Gastrocnemius medialis (tissue), 4 donors: Measurements from ENCODE around the gene PARD3B. TPM values are rescaled to one million over a fixed set of nuclear protein-coding genes. Genes with fewer than 3 reads are reported as not detected.

Experiments
- ATAC-seq, 2 donors: fragments of 150-250 bp; one replicate each; pipeline ENCODE4 v1.9.1; 2016
- DNase-seq, 2 donors: peaks; one replicate each; pipeline ENCODE4 v3.0.0-alpha.2; 2019
- H3K27ac ChIP-seq, 4 donors: fragments of 200-600 bp; sonication (generic); 1 replicate in 1 of 4; 2 replicates in 3 of 4; pipeline ENCODE4 v1.5.1; 2016 to 2018; ENCODE audit warnings: mild to moderate bottlenecking in 2 of 4, moderate library complexity in 1 of 4
- H3K27me3 ChIP-seq, 3 donors: fragments of 200-600 bp; sonication (generic) in 2 of 3; 1 replicate in 1 of 3; 2 replicates in 2 of 3; pipeline versions ENCODE4 v1.5.1 to v1.6.0; 2016 to 2019; ENCODE audit warnings: mild to moderate bottlenecking in 1 of 3, moderate library complexity in 1 of 3
- H3K36me3 ChIP-seq, 2 donors: fragments of 200-600 bp; sonication (generic) in 1 of 2; one replicate each; pipeline ENCODE4 v1.5.1; 2017 to 2018
- H3K4me1 ChIP-seq, 2 donors: fragments of 200-600 bp; sonication (generic) in 1 of 2; one replicate each; pipeline ENCODE4 v1.5.1; 2016 to 2017; ENCODE audit warnings: mild to moderate bottlenecking in 2 of 2
- H3K4me3 ChIP-seq, 4 donors: fragments of 200-600 bp; sonication (generic) in 3 of 4; 1 replicate in 1 of 4; 2 replicates in 3 of 4; pipeline ENCODE4 v1.5.1; 2016 to 2019; ENCODE audit warnings: mild to moderate bottlenecking in 2 of 4
- H3K9me3 ChIP-seq, 3 donors: fragments of 200-600 bp; sonication (generic) in 2 of 3; 1 replicate in 1 of 3; 2 replicates in 2 of 3; pipeline ENCODE4 v1.5.1; 2016 to 2019
- POLR2A ChIP-seq, 2 donors: fragments of 450-650 bp; IDR thresholded peaks; one replicate each; pipeline ENCODE4 v1.6.1; 2017; ENCODE audit warnings: antibody characterized with exemption in 2 of 2, mild to moderate bottlenecking in 2 of 2, moderate library complexity in 2 of 2
- in situ Hi-C, 4 donors: fragments of 200-750 bp; cut with MboI; loops; one replicate each; pipeline versions ENCODE4 v1.15.0 to v1.8.0; 2017; ENCODE audit warnings: low sequenced_read_pairs in 4 of 4
- intact Hi-C: fragments of 100-400 bp; cut with DNase I; formaldehyde crosslinking; loops from one replicate; pipeline ENCODE4 v1.15.1; 2023; ENCODE audit warnings: low total_unique reads
- total RNA-seq, 4 donors: library from RNA; depleted of rRNA; stranded (reverse); fragments of >200 nt; gene quantifications; one replicate each; pipeline versions ENCODE4 v1.1.0 to v1.2.3, GENCODE V29; 2016
- TF ChIP-seq, protein P1 (sequence below), 5 experiments: fragments of 450-650 bp in 3 of 5; fragments of 200-600 bp in 2 of 5; sonication (generic) in 2 of 5; IDR thresholded peaks in 4 of 5; conservative IDR thresholded peaks in 1 of 5; 1 replicate in 4 of 5; 2 replicates in 1 of 5; pipeline ENCODE4 v1.5.1; 2016 to 2019; ENCODE audit warnings: antibody characterized with exemption in 5 of 5, mild to moderate bottlenecking in 3 of 5, moderate library complexity in 3 of 5

PARD3B gene
- total RNA-seq, 4 donors from 2014 or later: 2.2 to 15.5 (median 4.6) TPM

DNA sequence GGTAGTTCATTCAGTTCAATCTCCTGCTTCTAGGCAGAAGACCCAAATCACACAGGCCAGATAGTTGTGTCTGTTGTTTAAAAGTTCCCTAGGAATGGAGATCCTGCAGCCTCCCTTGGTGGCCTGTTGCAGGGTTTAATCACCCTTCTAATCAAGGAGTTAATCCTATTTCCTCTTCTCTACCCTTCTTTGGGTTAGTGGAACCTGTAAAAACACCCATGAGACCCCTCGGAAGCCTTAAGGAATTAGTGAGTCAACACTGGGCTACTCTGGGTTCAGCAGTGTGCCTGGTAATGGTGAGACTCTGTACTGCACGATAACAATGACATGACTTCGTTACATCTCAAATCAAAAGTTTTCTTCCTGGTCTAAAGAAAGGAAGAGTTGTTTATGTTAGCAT, 919.4 kb downstream of the PARD3B start:
- no peaks in the 10 kb centered on the region for H3K4me1 ChIP-seq
- ATAC-seq (no peak), DNase-seq (no peak)
- in situ Hi-C loops: no loop called here
- H3K4me3 ChIP-seq: no peak overlapping the region
- no peak for TF ChIP-seq POLR2A (IDR thresholded peaks at IDR 0.05)
- TF ChIP-seq, protein P1, sequence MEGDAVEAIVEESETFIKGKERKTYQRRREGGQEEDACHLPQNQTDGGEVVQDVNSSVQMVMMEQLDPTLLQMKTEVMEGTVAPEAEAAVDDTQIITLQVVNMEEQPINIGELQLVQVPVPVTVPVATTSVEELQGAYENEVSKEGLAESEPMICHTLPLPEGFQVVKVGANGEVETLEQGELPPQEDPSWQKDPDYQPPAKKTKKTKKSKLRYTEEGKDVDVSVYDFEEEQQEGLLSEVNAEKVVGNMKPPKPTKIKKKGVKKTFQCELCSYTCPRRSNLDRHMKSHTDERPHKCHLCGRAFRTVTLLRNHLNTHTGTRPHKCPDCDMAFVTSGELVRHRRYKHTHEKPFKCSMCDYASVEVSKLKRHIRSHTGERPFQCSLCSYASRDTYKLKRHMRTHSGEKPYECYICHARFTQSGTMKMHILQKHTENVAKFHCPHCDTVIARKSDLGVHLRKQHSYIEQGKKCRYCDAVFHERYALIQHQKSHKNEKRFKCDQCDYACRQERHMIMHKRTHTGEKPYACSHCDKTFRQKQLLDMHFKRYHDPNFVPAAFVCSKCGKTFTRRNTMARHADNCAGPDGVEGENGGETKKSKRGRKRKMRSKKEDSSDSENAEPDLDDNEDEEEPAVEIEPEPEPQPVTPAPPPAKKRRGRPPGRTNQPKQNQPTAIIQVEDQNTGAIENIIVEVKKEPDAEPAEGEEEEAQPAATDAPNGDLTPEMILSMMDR (IDR thresholded peaks at IDR 0.05 in 4 of 5, conservative IDR thresholded peaks at IDR 0.05 in 1 of 5): no peak
- no peaks in the 10 kb centered on the region for H3K36me3 ChIP-seq
- intact Hi-C loops: no loop called here
- H3K9me3 ChIP-seq: no peaks in the 10 kb centered on the region
- H3K27me3 ChIP-seq: no peaks in the 10 kb centered on the region
- no peak overlapping the region for H3K27ac ChIP-seq

DNA sequence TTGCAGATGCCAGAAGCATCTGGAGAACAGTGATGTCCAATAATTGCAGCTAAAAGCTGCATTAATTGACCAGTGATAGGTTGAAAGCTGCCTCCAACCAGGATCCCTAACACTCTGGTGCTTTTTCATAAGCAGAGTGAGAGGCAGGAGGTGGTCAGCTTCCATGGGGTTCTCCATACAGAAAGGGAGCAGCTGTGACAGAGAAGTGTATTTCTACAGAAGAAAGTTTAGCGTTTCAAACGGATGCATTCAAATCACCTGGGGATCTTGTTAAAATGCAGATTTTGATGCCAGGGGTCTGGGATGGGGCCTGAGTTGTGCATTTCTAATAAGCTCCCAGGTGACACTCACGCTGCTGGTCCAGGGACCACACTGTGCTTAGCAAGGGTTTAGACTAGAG, 920.5 kb downstream of the PARD3B start:
- Histone ChIP-seq H3K4me1 (no peaks in the 10 kb centered on the region), H3K9me3 (no peaks in the 10 kb centered on the region), H3K27ac (no peak overlapping the region), H3K4me3 (no peak overlapping the region), H3K27me3 (no peaks in the 10 kb centered on the region), H3K36me3 (no peaks in the 10 kb centered on the region)
- ATAC-seq (no peak), DNase-seq (no peak)
- in situ Hi-C loops: no loop called here
- TF ChIP-seq, protein P1 (IDR thresholded peaks at IDR 0.05 in 4 of 5, conservative IDR thresholded peaks at IDR 0.05 in 1 of 5): no peak
- TF ChIP-seq POLR2A (IDR thresholded peaks at IDR 0.05): no peak
- intact Hi-C loops: no loop called here

DNA sequence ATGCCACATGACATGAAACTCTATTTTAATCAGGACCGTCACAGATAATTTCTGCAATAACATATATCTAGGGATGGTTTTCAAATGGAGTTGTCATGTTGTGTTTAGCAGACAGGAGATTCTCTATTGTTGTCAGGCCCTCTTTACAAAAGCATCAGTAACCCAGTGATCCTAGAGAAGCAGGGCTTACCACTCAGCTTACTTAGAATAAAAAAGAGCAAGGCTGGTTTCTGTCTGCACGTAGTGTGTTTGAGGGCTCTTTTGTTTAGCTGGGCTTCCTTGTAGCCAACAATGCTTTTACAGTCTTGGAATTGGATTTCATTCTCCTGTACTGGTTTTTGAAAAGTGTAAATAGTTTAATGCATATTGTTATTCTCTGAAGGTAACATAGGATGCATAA, 926.5 kb downstream of the PARD3B start:
- in situ Hi-C loops (no loop called here), intact Hi-C loops (no loop called here)
- Histone ChIP-seq H3K27me3 (no peaks in the 10 kb centered on the region), H3K4me3 (no peak overlapping the region), H3K27ac (no peak overlapping the region), H3K4me1 (no peaks in the 10 kb centered on the region), H3K36me3 (no peaks in the 10 kb centered on the region), H3K9me3 (no peaks in the 10 kb centered on the region)
- ATAC-seq (no peak), DNase-seq (no peak)
- TF ChIP-seq POLR2A (IDR thresholded peaks at IDR 0.05): no peak
- TF ChIP-seq, protein P1 (IDR thresholded peaks at IDR 0.05 in 4 of 5, conservative IDR thresholded peaks at IDR 0.05 in 1 of 5): no peak

DNA sequence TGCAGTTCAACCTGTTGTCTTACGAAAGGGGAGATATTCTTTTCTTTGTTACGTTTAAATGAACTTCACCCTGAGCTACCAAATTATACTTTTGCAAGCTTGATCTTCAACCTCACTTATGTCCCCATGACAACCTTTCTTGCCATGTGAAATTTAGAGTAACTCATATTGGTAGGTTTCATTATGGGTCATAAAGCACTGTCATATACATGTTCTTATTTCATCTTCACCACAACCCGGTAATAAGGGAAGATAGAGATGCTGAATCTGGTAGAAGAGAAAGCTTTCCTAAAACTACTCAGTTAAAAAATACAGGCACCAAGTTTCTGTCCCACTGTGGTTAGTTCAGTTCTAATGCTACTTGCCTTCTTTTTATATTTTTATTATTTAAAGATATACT, 928.5 kb downstream of the PARD3B start:
- in situ Hi-C loops: no loop called here
- H3K4me1 ChIP-seq: no peaks in the 10 kb centered on the region

More for the DNA sequence above, 928.5 kb downstream of the PARD3B start:
- DNase-seq (no peak), ATAC-seq (no peak)
- H3K27ac ChIP-seq: no peak overlapping the region
- no peaks in the 10 kb centered on the region for H3K27me3 ChIP-seq
- no peaks in the 10 kb centered on the region for H3K36me3 ChIP-seq
- intact Hi-C loops: no loop called here
- no peak overlapping the region for H3K4me3 ChIP-seq
- TF ChIP-seq, protein P1 (IDR thresholded peaks at IDR 0.05 in 4 of 5, conservative IDR thresholded peaks at IDR 0.05 in 1 of 5): no peak
- no peak for TF ChIP-seq POLR2A (IDR thresholded peaks at IDR 0.05)
- no peaks in the 10 kb centered on the region for H3K9me3 ChIP-seq
